GM21528 (cell line): Measurements from ENCODE around the gene SH3BP5.

ENCODE experiments used
- ATAC-seq: cut with Tn5 transposase; IDR thresholded peaks from one replicate; pipeline ENCODE4 v1.9.1; 2021; ENCODE audit warnings: mild to moderate bottlenecking, moderate library complexity; ENCODE audit not compliant: unreplicated experiment, low FRiP score

SH3BP5 gene

DNA sequence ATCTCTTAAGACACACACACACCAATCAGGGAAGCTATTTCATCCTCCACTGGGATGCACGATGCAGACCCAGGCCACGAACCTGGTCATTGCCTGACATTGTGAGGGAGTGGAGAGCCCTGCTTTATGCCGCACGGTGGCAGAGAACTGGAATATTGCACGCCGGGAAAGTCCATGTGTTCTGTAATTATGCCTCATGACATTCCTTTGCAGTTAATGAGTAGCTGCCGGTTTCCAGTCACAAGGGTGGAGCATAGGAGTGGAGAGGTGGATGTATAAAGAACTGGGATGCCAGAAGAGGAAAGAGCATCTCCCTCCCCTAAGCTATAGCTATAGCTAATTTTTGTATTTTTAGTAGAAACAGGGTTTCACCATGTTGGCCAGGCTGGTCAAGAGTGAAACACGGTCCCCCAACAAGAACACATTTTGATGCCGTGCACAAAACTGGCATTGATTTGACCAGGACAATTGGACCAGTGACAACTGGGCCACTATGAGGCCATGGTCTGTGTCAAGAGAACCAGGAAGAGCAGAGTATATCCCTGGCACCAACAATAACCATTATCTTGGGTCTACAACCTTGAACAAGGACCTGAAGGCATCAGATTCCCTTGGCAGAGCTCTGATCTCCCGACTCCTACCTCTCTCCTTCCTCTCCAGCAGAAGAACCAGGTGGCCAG lies 51.4 kb downstream of the SH3BP5 start:
- ATAC-seq, result no peak

DNA sequence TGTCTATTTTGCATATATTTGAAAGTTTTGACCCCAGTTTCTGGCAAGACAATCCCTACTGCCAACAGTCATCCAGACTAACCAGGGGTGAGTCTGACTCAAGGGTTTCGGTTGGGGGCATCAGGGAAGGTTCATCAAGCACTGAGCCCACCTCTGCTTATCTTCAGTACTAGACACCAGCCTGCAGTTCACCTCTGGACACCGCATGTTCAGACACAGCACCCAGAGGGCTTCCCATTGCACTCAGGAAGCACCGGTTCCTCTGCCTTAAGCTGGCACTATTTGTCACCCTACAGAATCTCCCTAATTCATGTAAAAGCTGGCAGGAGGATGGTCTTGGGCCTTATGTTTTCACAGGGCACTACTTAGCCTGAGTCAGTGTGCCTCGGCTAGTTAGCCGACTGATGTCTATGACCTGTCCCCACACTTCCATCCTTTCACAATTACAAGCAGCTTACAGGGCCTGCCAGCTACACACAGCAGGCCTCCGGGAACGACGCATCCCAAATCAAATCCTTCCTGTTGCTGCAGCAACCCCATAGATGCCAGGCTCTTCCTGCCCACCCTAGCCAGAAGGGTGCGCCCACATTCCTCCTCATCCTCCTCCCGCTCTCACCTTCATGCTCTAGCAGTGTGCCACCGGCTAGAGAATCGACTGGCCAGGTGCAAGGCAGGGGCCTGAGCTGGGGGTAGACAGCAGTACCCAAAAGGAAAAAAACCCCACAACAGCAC lies 52.5 kb downstream of the SH3BP5 start:
- ATAC-seq, result no peak

- no peak for ATAC-seq
Observed at GRCh38 chr3:15279205-15279604, 53.2 kb downstream of the SH3BP5 start.

- ATAC-seq, result no peak
Observed at GRCh38 chr3:15277861-15278500, 54.4 kb downstream of the SH3BP5 start.

- ATAC-seq, result no peak
Observed at GRCh38 chr3:15276028-15276724, 56.2 kb downstream of the SH3BP5 start.

GRCh38 chr3:15273227-15273626 lies 59.2 kb downstream of the SH3BP5 start:
- ATAC-seq, result no peak

- no peak for ATAC-seq
Observed at GRCh38 chr3:15272426-15273196, 59.8 kb downstream of the SH3BP5 start.

DNA sequence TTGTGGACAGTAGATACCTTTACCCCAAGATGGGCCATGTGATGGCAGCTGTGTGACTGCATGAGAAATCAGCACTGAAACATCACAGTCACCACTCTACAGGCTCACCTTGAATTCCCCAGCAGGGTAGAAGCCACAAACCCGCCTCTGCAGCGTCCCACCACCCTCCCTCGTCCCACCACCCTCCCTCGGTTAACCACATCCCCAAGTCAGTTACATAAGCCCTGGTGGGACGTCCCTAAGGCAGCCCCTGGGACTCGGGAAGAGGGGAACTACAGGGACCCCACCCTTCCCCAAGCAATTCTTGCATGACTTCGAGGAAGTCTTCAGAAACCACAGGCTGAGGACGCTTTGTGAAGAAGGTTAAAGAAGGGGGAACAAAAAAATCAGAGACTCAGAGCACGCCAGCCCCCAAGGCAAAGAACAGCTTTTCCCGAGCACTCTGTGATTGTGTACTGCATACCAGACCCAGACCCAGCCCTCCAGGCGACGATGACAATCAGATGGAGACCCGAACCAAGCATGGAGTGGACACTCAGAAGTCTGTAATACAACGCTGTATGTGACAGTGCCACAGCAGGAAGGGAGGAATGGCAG lies 60.5 kb downstream of the SH3BP5 start:
- peak; percentile 68 for ATAC-seq

DNA sequence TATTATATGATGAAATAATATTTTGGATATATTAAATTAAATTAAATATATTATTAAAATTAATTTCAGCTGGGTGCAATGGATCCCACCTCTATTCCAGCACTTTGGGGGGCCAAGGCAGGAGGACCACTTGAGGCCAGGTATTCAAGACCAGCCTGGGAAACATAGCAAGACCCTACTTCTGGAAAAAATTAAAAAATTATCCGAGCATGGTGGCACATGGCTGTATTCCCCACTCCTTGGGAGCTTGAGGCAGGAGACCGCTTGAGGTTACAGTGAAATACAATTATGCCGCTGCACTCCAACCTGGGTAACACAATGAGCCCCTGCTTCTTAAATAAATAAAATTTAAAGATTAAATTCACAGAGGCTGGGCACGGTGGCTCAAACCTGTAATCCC lies 61.4 kb downstream of the SH3BP5 start:
- no peak for ATAC-seq

DNA sequence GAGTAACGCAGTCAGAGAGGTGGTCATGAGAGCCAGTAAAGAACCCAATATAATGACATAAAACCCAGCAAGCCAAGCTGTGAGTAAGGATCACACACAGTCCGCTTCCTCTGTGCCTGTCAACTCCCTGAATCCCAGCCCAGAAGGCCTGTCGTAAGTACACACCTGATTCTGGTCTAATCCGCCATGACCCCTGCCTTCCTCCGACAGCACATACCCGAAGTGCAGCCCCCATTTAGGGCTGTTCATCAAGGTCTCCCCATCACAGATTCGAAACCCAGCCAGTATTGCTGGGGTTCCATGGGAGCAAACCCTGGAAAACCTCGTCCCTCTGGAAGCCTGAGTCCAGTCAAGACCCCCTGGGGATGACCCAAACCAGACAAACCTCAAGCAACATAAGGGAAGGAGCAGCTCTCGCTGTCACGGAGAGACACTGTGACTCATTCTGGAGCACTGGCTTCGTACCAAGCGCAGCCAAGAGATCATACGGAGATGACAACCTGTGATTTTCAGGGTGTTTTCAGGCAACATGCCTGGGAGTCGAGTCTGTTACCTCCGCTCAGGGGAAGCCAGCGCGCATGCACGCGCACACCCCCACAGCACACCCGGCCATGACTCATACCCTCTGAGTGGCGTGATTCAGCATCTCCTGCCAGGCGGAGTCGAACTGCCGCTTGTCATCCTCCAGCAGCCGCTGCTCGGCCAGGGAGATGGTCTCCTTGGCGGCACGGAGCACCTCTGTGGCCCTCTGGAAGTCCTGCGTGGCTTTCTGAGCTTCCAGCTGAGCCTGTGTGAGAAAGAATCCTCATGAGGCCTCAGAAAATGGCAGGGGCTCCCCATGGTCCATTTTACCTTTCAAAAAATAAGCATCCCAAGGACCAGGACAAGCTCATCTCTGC lies 63.0 kb downstream of the SH3BP5 start:
- peak; percentile 48 for ATAC-seq

- ATAC-seq, result no peak
Observed at GRCh38 chr3:15268033-15268631, 64.3 kb downstream of the SH3BP5 start.

DNA sequence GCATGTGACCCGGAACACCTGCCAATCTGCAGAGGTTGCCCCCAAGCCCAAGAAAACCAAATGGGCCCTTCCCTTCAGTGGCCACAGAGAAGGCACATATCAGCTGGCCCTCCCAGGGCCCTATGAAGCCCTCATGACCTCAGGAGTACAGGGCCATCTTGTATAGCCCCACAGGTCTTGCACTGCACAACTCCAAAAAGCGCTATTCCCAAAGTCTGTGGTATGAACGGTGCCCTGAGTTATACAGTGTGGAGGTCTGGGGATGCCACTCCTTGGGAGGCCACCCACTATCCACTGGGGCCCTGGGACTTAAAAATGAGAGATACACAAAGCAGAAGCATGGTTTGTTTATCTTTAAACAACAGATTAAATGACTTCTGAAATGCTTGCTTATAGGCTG lies 64.9 kb downstream of the SH3BP5 start:
- no peak for ATAC-seq

GRCh38 chr3:15266510-15267376 lies 65.6 kb downstream of the SH3BP5 start:
- ATAC-seq, result no peak

DNA sequence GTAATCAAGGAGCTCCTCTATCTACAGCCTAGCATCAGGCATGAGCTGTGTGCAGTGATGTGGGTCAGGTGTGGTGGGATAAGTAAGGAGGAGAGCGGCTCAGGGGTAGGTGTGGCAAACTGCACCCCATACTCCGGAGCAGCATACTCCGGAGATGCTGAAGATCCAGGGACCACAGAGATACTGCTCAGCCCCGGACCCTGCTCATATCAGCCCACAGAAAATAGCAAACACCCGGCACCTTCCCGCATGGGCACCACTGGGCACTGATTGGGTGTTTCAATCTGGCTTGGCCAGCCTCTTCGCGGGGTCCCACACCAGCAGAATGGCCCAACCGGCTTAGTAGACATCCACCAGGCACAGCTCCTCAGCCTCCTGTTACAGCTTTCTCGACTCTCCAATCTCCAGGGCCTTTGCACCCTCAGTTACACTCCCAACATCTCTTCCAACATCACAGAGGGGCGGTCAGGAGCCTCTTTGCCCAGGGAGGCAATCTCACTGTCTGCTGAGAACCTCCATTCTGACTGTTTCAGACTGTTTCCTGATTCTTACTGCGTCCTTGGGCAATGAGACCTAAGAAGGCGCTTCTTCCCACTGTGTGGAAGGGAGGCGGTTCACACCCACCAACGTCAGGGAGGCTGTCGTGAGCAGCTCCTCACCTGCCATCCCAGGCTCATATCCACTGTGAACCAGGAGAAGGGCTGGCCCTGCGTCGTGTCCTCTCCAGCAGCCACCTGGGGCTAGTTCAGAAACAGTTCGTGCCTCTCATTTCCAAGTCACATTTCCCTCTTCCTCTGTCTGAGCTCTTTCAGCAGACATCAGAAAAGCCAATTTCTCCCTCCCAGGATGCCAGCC lies 66.5 kb downstream of the SH3BP5 start:
- no peak for ATAC-seq

DNA sequence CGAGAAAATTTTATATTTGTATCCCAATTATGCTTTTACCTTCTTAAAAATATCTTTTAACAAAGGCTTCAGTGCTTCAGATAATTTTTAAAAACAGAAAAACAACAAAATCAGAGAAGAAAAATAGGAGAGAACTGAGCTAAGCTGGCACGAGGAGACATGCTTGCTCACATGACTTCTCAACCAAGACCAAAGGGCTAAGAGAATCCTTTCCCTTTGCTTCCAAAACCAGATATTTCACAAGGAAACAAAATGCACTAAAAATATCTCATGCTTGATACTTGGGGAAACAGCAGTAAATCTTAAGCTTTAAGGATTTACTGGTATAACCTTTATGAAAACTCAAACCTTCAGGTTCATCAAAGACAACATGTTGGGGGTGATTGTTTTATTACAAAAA lies 67.9 kb downstream of the SH3BP5 start:
- no peak for ATAC-seq

- no peak for ATAC-seq
Observed at GRCh38 chr3:15263926-15264325, 68.5 kb downstream of the SH3BP5 start.

DNA sequence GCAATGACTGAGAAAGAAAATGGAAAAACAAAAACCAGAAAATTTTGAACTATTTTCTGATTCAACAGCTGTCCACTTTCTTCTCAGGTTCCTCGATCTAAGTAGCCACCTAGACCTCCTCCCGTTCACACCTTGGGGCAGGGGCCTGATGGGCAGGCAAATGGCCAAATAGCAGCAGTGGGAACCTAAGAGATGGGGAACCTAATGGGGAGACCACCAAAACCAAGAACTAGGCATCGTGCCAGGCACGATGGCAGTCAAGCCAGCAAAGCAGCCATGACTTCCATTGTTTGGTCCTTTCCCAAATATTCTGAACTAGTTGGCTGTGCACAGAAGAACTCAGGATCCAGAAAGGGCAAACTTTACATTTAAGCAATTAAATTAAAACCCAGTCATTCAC lies 69.3 kb downstream of the SH3BP5 start:
- no peak for ATAC-seq
